ENCODE results near the gene LTBP4.

LTBP4 gene

GRCh38 chr19:40658031-40658430 lies 56.9 kb downstream of the LTBP4 start:
- DNase-seq = no peak

GRCh38 chr19:40659116-40659515 lies 57.9 kb downstream of the LTBP4 start:
- DNase-seq = no peak

GRCh38 chr19:40659566-40659965 lies 58.4 kb downstream of the LTBP4 start:
- no peak for DNase-seq

- DNase-seq = no peak
These were observed 60.4 kb downstream of the LTBP4 start for GRCh38 chr19:40661616-40662015.

GRCh38 chr19:40662925-40663694 lies 61.9 kb downstream of the LTBP4 start:
- DNase-seq = peak in 54 of 56 donors; percentile 37 to 94 (median 72)

GRCh38 chr19:40663695-40664692 lies 62.8 kb downstream of the LTBP4 start:
- peak in 5 of 56 donors; percentile 21 to 54 (median 37) for DNase-seq

- no peak for DNase-seq
These were observed 65.8 kb downstream of the LTBP4 start for GRCh38 chr19:40666803-40667438.

- no peak for DNase-seq
These were observed 66.4 kb downstream of the LTBP4 start for GRCh38 chr19:40667602-40668001.

GRCh38 chr19:40668991-40669614 lies 67.9 kb downstream of the LTBP4 start:
- no peak for DNase-seq

- peak in 24 of 56 donors; percentile 6 to 65 (median 42) for DNase-seq
These were observed 70.2 kb downstream of the LTBP4 start for GRCh38 chr19:40671404-40671803.

GRCh38 chr19:40672038-40672437 lies 70.9 kb downstream of the LTBP4 start:
- no peak for DNase-seq

- no peak for DNase-seq
These were observed 71.6 kb downstream of the LTBP4 start for GRCh38 chr19:40672573-40673299.

GRCh38 chr19:40673397-40673796 lies 72.2 kb downstream of the LTBP4 start:
- no peak for DNase-seq

GRCh38 chr19:40674291-40674690 lies 73.1 kb downstream of the LTBP4 start:
- no peak for DNase-seq

GRCh38 chr19:40677156-40677555 lies 76.0 kb downstream of the LTBP4 start:
- DNase-seq = no peak
